HCT116 (cell line): ENCODE measurements around the gene EGFLAM. TPM values are rescaled to one million over a fixed set of nuclear protein-coding genes. Genes with fewer than 3 reads are reported as not detected.

Source experiments
- ATAC-seq: fragments of 200-7000 bp; cut with Tn5 transposase; 2 replicates; pipeline ENCODE4 v1.9.1; 2020; ENCODE audit warnings: mild to moderate bottlenecking, moderate library complexity
- BruUV-seq: library from RNA; stranded (reverse); fragments of 400-500 nt; replicated peaks from 2 replicates; lab custom pipeline; 2021; lab: Mats Ljungman, UMichigan
- CTCF ChIA-PET: fragments of 300-600 bp; sonication (Branson Sonifier 250); formaldehyde crosslinking; loops from one replicate; lab custom pipeline; 2021; ENCODE audit warnings: antibody characterized with exemption; lab: Charles Lee
- POLR2A ChIA-PET: fragments of 300-600, 350-600 bp; sonication (Branson Sonifier 250); formaldehyde crosslinking; loops from one replicate; lab custom pipeline; 2021; ENCODE audit warnings: antibody characterized with exemption; lab: Charles Lee
- RAD21 ChIA-PET, 2 experiments: fragments of 300-600 bp; sonication (Branson Sonifier 250); formaldehyde crosslinking; loops; one replicate each; lab custom pipeline; 2023; ENCODE audit warnings: low total read pairs in 2 of 2; ENCODE audit not compliant: uncharacterized antibody in 2 of 2, unreplicated experiment in 2 of 2, low non-redundant PET in 1 of 2; lab: Charles Lee
- DNase-seq: peaks from one replicate; pipeline ENCODE4 v3.0.0-alpha.2; 2010; ENCODE audit warnings: low read depth, low spot score
- H2AFZ ChIP-seq: fragments of 200-600 bp; shearing (Covaris generic), sonication (generic); 2 replicates; pipeline ENCODE4 v1.6.1; 2017; ENCODE audit warnings: low read depth, mixed run types, mixed read lengths, antibody characterized with exemption, low read length; ENCODE audit not compliant: poor library complexity, severe bottlenecking
- H3K27ac ChIP-seq: 2 replicates; pipeline ENCODE4 v1.5.1; 2012; ENCODE audit warnings: low read depth, low read length
- H3K27me3 ChIP-seq: fragments of 200-600 bp; sonication (generic); 2 replicates; pipeline ENCODE4 v1.6.1; 2016; ENCODE audit warnings: mixed run types, low read length, mixed read lengths; ENCODE audit not compliant: insufficient read depth
- H3K36me3 ChIP-seq, 2 experiments: fragments of 200-500 bp in 1 of 2; fragments of 200-600 bp in 1 of 2; sonication (Bioruptor generic) in 1 of 2; sonication (generic) in 1 of 2; 2 replicates each; pipeline versions ENCODE4 v1.5.1 to v1.6.1; 2014 to 2016; ENCODE audit warnings: low read length in 2 of 2, inconsistent platforms in 1 of 2, mixed read lengths in 1 of 2, mixed run types in 1 of 2; ENCODE audit not compliant: insufficient read depth in 2 of 2, control insufficient read depth in 1 of 2
- H3K4me1 ChIP-seq, 2 experiments: fragments of 200-600 bp in 1 of 2; sonication (generic) in 1 of 2; 2 replicates each; pipeline versions ENCODE4 v1.5.1 to v1.6.1; 2012 to 2017; ENCODE audit warnings: low read length in 2 of 2, inconsistent platforms in 1 of 2, mild to moderate bottlenecking in 1 of 2, mixed read lengths in 1 of 2, mixed run types in 1 of 2, moderate library complexity in 1 of 2; ENCODE audit not compliant: insufficient read depth in 2 of 2, control insufficient read depth in 1 of 2
- H3K4me2 ChIP-seq: fragments of 200-600 bp; sonication (generic); 2 replicates; pipeline ENCODE4 v1.6.1; 2017; ENCODE audit warnings: mixed run types, low read length, mixed read lengths
- H3K4me3 ChIP-seq, 2 experiments: fragments of 200-600 bp in 1 of 2; sonication (generic) in 1 of 2; replicated peaks in 1 of 2; 2 replicates each; pipeline ENCODE4 v1.5.1; 2011 to 2016; ENCODE audit warnings: low read length in 2 of 2, control low read depth in 1 of 2, low read depth in 1 of 2, mild to moderate bottlenecking in 1 of 2, mixed read lengths in 1 of 2, mixed run types in 1 of 2
- H3K79me2 ChIP-seq: fragments of 200-600 bp; sonication (generic); 2 replicates; pipeline ENCODE4 v1.6.1; 2017; ENCODE audit warnings: mild to moderate bottlenecking, mixed run types, low read length, moderate library complexity, mixed read lengths; ENCODE audit not compliant: insufficient read depth
- H3K9ac ChIP-seq: fragments of 200-600 bp; sonication (generic); 2 replicates; pipeline ENCODE4 v1.6.1; 2016; ENCODE audit warnings: low read length, mixed read lengths
- H3K9me2 ChIP-seq: fragments of 200-600 bp; sonication (generic), shearing (Covaris generic); 2 replicates; pipeline ENCODE4 v1.6.1; 2017; ENCODE audit warnings: mixed run types, mild to moderate bottlenecking, moderate library complexity; ENCODE audit not compliant: insufficient read depth
- H3K9me3 ChIP-seq, 2 experiments: fragments of 200-500 bp in 1 of 2; fragments of 200-600 bp in 1 of 2; sonication (Bioruptor generic) in 1 of 2; sonication (generic) in 1 of 2; 2 replicates each; pipeline ENCODE4 v1.6.1; 2014 to 2017; ENCODE audit warnings: low read length in 2 of 2, mixed read lengths in 2 of 2, inconsistent platforms in 1 of 2, low read depth in 1 of 2, mild to moderate bottlenecking in 1 of 2, mixed run types in 1 of 2, moderate library complexity in 1 of 2; ENCODE audit not compliant: control insufficient read depth in 1 of 2, insufficient read depth in 1 of 2
- H4K20me1 ChIP-seq: fragments of 200-600 bp; sonication (generic), shearing (Covaris generic); 2 replicates; pipeline ENCODE4 v1.6.1; 2017; ENCODE audit warnings: mixed run types, mild to moderate bottlenecking, moderate library complexity; ENCODE audit not compliant: insufficient read depth
- CEBPB ChIP-seq: IDR thresholded peaks from 2 replicates; pipeline ENCODE4 v1.6.1; 2012; ENCODE audit warnings: low read depth
- ELF1 ChIP-seq: IDR thresholded peaks from 2 replicates; pipeline ENCODE4 v1.6.1; 2012; ENCODE audit warnings: low read depth, borderline replicate concordance
- EZH2 ChIP-seq: fragments of 200-600 bp; sonication (generic); IDR thresholded peaks from 2 replicates; pipeline ENCODE4 v1.6.1; 2017; ENCODE audit warnings: antibody characterized with exemption, mixed run types
- FOSL1 ChIP-seq: IDR thresholded peaks from 2 replicates; pipeline ENCODE4 v1.6.1; 2012; ENCODE audit warnings: low read depth
- JUND ChIP-seq: IDR thresholded peaks from 2 replicates; pipeline ENCODE4 v1.6.1; 2012
- POLR2AphosphoS5 ChIP-seq: IDR thresholded peaks from 2 replicates; pipeline ENCODE4 v1.6.1; 2011; ENCODE audit warnings: mild to moderate bottlenecking, low read depth, low read length, moderate library complexity
- RAD21 ChIP-seq: IDR thresholded peaks from 2 replicates; pipeline ENCODE4 v1.6.1; 2012; ENCODE audit warnings: low read depth, mild to moderate bottlenecking
- SIN3A ChIP-seq: IDR thresholded peaks from 2 replicates; pipeline ENCODE4 v1.6.1; 2012; ENCODE audit warnings: low read depth
- SP1 ChIP-seq: IDR thresholded peaks from 2 replicates; pipeline ENCODE4 v1.6.1; 2012; ENCODE audit warnings: low read depth
- SRF ChIP-seq: IDR thresholded peaks from 2 replicates; pipeline ENCODE4 v1.6.1; 2012; ENCODE audit warnings: low read depth
- ZFX ChIP-seq: fragments of 450-650 bp; IDR thresholded peaks from 2 replicates; pipeline ENCODE4 v1.6.1; 2017
- ZNF274 ChIP-seq: fragments of 200-500 bp; sonication (Bioruptor generic); IDR thresholded peaks from 2 replicates; pipeline ENCODE4 v1.6.1; 2014; ENCODE audit warnings: mild to moderate bottlenecking, low read depth, low read length, inconsistent platforms
- intact Hi-C: fragments of 100-400 bp; cut with micrococcal nuclease; formaldehyde crosslinking; loops from 2 replicates; pipeline ENCODE4 v1.10.0; 2022
- total RNA-seq: library from RNA; stranded (reverse); gene quantifications from one replicate; pipeline ENCODE4 v1.2.1, GENCODE V29; 2021; ENCODE audit not compliant: unreplicated experiment
- TF ChIP-seq, protein P1 (sequence below): IDR thresholded peaks from 2 replicates; pipeline ENCODE4 v1.6.1; 2011; ENCODE audit warnings: mild to moderate bottlenecking, low read length, moderate library complexity; ENCODE audit not compliant: insufficient replicate concordance; ENCODE audit errors: extremely low read depth
- TF ChIP-seq, protein P2 (sequence below): IDR thresholded peaks from 2 replicates; pipeline ENCODE4 v1.6.1; 2012
- TF ChIP-seq, protein P3 (sequence below): IDR thresholded peaks from 2 replicates; pipeline ENCODE4 v1.6.1; 2012; ENCODE audit warnings: low read depth

Gene EGFLAM
- total RNA-seq, 1 experiment from 2014 or later, result not detected

DNA sequence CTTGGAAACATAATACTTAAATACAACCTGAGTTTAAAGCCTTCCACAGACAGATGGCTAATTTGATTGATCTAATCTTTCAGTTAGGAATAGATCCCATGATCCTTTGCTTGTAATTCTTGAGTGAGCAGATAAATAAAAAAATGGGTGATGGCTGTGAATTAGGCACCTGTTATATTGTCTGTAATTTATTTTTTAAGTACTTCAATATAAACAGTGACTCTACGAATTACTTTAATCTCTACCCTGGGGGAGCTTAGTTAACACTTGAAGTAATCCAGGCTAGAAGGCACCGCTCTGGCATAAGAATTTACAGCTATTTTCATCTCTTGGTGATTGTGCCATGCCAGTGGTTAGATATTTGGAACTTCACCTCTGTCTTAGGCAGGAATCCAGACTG, 9.0 kb downstream of the EGFLAM start:
- no peak overlapping the region for H3K27ac ChIP-seq
- H3K4me1 ChIP-seq, result peaks cover 3% of the 10 kb centered on the region in 2 experiments; a peak in 1 of 4 replicates
- H3K4me2 ChIP-seq, result no peak overlapping the region
- ChIA-PET CTCF (no interaction called here), POLR2A (no interaction called here), RAD21 (no interaction called here)
- no TSS peak for BruUV-seq
- no peak overlapping the region for H2AFZ ChIP-seq
- H4K20me1 ChIP-seq, result no peaks in the 10 kb centered on the region
- no peak overlapping the region for H3K9ac ChIP-seq
- no peaks in the 10 kb centered on the region for H3K9me2 ChIP-seq
- no peaks in the 10 kb centered on the region for H3K79me2 ChIP-seq
- ATAC-seq, result no peak
- no peaks in the 10 kb centered on the region for H3K36me3 ChIP-seq
- no peak overlapping the region for H3K4me3 ChIP-seq
- intact Hi-C loops, result no loop called here
- no peaks in the 10 kb centered on the region for H3K9me3 ChIP-seq
- peaks cover 23% of the 10 kb centered on the region; the same call in 1 of the 2 replicates for H3K27me3 ChIP-seq
- TF ChIP-seq ELF1 (no peak), FOSL1 (no peak), SIN3A (no peak), SRF (no peak), ZFX (no peak), ZNF274 (no peak), JUND (no peak), SP1 (no peak), EZH2 (no peak), POLR2AphosphoS5 (no peak), CEBPB (no peak), RAD21 (no peak)
- TF ChIP-seq, protein P1, sequence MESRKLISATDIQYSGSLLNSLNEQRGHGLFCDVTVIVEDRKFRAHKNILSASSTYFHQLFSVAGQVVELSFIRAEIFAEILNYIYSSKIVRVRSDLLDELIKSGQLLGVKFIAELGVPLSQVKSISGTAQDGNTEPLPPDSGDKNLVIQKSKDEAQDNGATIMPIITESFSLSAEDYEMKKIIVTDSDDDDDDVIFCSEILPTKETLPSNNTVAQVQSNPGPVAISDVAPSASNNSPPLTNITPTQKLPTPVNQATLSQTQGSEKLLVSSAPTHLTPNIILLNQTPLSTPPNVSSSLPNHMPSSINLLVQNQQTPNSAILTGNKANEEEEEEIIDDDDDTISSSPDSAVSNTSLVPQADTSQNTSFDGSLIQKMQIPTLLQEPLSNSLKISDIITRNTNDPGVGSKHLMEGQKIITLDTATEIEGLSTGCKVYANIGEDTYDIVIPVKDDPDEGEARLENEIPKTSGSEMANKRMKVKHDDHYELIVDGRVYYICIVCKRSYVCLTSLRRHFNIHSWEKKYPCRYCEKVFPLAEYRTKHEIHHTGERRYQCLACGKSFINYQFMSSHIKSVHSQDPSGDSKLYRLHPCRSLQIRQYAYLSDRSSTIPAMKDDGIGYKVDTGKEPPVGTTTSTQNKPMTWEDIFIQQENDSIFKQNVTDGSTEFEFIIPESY, result no peak
- TF ChIP-seq, protein P2, sequence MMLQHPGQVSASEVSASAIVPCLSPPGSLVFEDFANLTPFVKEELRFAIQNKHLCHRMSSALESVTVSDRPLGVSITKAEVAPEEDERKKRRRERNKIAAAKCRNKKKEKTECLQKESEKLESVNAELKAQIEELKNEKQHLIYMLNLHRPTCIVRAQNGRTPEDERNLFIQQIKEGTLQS, result no peak
- TF ChIP-seq, protein P3, sequence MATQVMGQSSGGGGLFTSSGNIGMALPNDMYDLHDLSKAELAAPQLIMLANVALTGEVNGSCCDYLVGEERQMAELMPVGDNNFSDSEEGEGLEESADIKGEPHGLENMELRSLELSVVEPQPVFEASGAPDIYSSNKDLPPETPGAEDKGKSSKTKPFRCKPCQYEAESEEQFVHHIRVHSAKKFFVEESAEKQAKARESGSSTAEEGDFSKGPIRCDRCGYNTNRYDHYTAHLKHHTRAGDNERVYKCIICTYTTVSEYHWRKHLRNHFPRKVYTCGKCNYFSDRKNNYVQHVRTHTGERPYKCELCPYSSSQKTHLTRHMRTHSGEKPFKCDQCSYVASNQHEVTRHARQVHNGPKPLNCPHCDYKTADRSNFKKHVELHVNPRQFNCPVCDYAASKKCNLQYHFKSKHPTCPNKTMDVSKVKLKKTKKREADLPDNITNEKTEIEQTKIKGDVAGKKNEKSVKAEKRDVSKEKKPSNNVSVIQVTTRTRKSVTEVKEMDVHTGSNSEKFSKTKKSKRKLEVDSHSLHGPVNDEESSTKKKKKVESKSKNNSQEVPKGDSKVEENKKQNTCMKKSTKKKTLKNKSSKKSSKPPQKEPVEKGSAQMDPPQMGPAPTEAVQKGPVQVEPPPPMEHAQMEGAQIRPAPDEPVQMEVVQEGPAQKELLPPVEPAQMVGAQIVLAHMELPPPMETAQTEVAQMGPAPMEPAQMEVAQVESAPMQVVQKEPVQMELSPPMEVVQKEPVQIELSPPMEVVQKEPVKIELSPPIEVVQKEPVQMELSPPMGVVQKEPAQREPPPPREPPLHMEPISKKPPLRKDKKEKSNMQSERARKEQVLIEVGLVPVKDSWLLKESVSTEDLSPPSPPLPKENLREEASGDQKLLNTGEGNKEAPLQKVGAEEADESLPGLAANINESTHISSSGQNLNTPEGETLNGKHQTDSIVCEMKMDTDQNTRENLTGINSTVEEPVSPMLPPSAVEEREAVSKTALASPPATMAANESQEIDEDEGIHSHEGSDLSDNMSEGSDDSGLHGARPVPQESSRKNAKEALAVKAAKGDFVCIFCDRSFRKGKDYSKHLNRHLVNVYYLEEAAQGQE, result no peak
- DNase-seq, result no peak
